Activated gamma-delta T cell (primary cell): ENCODE results near the gene MEST.
"Not testable (repeated sequence)": the region's sequence is repeated elsewhere in the genome, so short reads cannot be mapped to it uniquely, and the experiment has no call there.

ENCODE experiments used
- DNase-seq: peaks from one replicate; lab custom pipeline; 2025; lab: John Stamatoyannopoulos, UW
- total RNA-seq, 2 donors: gene quantifications; one replicate each; lab custom pipeline; 2026; lab: John Stamatoyannopoulos, UW

The MEST gene, protein sequence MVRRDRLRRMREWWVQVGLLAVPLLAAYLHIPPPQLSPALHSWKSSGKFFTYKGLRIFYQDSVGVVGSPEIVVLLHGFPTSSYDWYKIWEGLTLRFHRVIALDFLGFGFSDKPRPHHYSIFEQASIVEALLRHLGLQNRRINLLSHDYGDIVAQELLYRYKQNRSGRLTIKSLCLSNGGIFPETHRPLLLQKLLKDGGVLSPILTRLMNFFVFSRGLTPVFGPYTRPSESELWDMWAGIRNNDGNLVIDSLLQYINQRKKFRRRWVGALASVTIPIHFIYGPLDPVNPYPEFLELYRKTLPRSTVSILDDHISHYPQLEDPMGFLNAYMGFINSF
- 2.4 to 9.4 reads per million in 2 donors for total RNA-seq

DNA sequence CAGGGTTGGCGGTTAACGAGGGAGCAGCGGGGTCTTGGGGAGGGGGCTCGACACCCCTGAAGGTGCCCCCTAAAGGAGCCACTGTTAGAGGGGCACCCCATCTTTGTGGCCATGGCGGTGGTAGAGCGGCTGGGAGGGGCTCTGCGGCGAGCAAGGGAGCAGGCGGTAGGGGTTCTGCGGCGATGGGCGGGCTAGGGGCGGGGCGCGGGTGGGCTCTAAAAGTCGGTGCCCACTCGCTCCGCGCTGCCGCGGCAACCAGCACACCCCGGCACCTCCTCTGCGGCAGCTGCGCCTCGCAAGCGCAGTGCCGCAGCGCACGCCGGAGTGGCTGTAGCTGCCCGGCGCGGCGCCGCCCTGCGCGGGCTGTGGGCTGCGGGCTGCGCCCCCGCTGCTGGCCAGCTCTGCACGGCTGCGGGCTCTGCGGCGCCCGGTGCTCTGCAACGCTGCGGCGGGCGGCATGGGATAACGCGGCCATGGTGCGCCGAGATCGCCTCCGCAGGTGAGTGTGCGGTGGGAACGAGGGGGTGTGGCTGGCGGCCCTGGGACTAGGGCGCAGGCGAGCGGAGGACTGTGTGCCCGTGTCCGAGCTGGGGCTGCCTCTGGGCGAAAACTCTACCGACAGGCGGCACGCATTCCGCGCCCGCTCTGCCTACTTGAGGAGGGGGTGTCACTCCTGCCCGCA, at the start of gene MEST:
Gene MEST, plus strand, starts transcription at position 245 of the 682 bp plus-strand sequence. Its CDS starts 229 bp downstream, at position 474.
- peak; percentile 19 for DNase-seq

DNA sequence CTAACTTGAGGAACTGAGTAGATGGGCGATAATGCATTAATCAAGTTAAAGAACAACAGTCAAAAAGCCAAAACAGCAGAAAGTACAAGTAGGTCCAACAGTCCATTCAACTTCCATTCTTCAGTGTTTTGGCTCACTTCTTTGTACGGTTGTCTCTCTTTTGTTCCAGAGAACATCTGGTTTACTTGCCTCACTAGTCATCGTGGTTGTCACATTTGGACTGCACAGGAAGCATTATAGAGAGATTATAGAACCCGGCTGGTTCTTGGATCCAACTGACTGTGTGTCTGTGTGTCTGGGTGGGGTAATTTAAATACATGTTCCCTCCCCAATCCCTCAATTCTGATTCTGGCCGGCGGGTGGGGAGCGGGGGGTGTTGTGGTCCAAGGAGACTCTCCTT, 49.3 kb upstream of the MEST start:
- DNase-seq = no peak

DNA sequence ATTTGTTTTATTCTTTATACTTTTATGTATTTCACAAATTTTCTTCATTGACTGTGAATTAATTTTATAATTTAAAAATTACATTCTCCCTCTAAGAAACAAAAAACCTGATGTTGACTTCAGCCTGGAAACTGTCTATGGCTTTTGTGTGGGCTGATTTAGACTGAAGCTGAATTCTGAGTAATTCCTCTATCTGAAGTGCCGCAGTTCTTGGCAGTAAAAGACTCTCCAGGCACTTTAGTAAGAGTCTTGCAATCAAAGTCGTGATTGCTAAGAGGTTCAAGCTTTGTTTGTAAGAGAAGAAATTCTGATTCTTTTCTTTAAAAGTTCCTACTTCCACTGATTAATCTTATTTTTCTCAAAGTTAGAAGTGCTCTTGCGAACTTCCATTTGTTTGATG, 47.7 kb upstream of the MEST start:
- DNase-seq = no peak

DNA sequence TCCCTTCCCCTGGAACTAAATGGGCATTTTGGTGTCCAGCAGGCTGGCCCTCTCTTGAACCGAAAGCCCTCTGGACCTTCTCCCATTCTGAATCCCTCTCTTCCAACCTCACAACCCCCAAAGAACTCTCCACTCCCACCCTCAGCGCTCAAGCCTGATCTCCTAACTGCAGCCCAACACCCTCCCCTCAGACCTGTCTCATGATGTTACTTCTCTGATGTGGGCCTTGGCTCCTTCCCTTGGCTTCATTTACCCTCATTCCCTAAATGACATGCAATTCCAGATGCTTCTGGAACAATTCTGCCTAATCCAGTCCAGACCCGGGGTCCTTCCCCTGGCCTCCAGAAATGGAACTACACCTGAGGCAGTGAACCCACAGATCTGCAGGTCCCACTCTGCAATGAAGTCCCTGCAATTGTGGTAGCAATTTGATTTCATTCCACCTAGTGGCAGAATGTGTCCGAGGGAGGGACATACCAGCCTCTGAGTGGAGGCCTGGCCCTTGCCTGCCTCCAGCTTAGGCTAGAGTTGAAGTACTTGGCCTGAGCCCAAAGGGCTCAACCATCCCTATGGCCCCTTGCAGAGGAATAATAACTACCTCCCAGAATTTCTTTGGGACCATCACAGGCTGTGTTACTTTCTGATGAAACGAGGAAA, 47.0 kb upstream of the MEST start:
- DNase-seq = no peak

DNA sequence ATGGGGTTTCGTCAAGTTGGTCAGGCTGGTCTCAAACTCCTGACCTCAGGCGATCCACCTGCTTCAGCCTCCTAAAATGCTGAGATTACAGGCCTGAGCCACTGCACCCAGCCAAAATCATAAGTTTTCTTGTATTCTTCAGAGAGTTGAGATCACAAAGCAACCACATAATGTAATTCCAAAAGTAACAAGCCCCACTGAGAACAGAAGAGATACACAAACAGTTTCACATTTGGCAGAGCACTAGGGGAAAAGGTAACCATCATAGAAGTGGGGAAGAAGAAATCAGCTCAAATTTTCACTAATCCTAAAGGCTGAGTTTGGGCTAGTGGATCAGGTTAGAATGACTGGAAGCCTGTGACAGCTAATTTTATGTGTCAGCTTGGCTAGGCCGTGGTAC, 45.6 kb upstream of the MEST start:
- DNase-seq = no peak

DNA sequence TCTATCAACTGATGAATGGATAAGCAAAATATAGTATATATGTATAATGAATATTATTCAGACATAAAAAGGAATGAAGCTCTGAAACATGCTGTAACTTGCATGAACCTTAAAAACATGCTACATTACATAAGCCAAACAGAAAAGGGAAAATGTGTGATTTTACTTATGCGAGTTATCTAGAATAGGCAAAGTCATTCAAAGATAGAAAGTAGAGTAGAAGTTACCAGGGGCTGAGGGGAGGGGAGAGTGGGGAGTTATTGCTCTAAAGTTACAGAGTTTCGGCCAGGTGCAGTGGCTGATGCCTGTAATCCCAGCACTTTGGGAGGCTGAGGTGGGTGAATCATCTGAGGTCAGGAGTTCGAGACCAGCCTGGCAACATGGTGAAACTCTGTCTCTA, 40.5 kb upstream of the MEST start:
- not testable (repeated sequence) for DNase-seq

DNA sequence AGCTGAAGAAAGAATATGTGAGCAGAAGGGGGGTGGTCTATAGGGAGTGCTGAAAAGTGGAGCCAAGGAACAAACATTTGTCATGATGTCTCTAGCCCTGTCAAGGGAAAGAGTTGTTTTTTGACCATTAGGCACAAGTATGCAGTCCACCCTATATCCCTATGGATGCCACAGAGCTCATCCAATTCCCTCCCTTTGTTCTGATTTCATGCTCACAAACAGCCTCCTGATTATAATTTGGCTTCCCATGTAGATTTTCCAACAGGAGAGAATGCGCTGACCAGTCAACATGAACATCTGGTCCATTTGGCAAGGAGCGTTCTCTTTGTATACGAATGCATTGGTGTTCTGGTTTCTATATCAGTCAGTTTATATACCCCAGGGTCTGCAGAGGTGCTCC, 38.9 kb upstream of the MEST start:
- DNase-seq = no peak

DNA sequence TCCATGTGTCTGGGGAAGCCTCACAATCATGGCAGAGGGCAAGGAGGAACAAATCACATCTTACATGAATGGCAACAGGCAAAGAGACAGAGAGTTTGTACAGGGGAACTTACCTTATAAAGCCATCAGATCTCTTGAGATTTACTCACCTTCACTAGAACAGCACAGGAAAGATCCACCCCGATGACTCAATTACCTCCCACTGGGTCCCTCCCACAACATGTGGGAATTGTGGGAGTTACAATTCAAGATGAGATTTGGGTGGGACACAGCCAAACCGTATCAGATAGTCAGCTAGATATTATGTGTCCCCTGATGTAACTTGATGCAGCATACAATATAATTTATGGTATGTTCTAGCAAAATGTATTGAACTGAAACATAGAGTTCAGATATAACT, 36.9 kb upstream of the MEST start:
- DNase-seq = no peak

DNA sequence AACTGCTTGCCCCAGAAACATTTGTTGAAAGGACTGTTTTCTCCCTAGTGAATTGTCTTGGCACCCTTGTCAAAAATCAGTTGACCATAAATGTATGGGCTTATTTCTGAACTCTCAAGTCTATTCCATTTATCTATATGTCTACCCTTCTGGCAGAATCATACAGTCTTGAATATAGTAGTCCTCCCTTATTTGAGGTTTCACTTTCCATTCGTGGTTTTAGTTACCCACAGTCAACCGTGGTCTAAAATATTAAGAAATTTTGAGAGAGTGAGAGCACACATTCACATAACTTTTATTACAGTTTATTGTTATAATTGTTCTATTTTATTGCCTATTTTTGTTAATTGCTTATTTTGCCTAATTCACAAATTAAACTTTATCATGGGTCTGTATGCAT, 33.6 kb upstream of the MEST start:
- DNase-seq = no peak

DNA sequence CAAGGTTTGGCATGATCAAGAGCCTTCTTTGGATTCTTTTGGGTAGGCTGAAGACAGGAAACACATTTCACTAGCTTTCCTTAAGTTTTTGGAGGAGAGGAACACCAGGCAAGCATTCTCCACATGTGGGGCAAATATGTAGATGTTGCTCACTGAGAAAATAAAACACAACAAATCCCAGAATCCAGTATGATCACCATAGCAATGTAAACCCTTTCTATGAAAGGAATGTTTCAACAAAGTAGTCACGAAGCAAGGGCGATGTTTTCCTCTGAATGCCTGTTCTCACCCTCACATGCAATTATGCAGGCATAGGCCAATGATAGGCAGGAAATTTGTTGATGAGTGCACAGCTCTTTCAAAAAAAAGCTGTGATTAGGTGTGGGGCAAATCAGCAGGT, 30.6 kb upstream of the MEST start:
- DNase-seq = no peak

DNA sequence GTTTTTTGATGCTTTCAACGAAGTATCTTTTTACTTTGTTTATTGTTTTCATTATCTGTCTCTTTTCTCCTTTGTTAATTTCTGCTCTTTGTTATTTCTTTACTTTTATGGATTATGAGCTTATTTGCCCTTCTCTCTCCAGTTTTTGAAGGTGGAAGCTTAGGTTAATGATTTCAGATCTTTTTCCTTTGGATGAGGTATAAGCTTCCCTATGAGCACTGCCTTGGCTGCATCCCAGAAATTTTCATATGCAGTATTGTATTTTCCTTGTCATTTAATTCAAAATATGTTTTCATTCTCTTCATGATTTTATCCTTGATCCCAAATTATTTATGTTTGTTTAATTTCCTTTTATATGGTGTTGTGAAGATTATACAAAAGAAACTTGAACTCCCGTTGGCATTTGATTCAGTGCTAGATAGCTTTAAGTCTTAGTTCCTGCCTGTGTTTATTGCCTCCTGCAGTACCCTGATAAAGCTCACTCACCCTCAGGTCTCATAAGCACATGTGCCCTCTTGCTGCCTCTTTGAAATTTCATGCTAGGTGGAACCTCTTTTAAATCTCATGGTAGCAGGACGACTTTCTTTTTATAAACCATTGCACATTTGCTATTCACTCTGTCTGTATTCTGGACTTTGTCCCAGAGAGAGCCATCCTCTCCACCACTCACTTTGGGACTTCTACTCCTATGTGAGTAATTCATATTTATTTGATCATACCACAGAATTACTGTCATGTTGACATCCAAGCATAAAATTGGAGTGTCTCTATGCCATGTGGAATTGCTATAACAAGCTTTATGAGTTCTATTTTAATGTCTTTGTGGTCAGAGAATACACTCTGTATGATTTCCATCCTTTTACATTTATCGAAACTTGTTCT, 28.1 kb upstream of the MEST start:
- DNase-seq = no peak

DNA sequence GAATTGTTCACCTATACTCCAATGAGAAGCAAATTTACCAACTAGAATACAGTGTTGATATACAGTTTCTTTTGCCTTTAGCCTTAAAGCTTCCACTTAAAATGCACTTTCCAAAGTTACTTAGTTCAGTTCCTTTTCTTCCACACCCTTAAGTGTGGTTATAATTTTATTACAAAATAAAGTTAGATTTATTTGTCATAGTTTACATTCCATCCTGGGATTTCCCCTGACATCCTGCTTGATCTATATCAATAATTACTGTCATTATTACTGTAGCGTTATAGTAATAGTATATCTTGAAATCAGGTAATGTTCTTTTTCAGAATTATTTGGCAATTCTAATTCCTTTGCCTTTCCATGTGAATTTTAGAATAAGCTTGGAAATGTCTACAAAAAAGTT, 23.3 kb upstream of the MEST start:
- DNase-seq = no peak

DNA sequence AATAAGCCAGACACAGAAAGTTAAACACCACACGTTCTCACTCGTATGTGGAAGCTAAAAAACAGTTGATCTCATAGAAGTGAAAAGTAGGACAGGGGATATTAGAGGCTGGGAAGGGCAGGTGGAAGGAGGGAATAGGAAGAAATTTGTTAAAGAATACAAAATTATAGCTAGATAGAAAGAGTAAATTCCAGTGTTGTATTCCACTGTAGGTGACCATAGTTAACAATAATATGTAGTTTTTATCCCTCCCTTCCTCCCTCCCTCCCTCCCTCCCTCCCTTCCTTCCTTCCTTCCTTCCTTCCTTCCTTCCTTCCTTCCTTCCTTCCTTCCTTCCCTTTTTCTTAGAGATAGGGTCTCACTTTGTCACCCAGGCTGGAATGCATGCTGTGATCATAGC, 19.9 kb upstream of the MEST start:
- no peak for DNase-seq

DNA sequence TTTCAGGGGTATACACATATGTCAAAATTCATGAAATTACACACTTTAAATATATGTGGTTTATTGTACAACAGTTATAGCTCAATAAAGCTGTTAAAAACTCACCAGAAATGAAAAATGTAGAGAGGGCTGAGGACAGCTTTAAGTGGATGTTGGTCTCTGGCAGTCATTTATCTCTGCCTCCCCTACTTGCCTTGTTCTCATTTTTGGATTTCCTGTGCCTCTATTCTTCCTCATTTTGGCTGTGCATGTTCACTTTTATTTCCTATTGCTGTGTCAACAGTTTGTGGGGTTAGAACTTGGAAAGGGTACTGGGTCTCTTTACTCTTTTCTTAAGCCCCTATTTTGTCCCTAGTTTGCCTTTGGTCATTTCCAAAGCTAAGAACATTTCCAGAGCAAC, 18.6 kb upstream of the MEST start:
- DNase-seq = no peak

DNA sequence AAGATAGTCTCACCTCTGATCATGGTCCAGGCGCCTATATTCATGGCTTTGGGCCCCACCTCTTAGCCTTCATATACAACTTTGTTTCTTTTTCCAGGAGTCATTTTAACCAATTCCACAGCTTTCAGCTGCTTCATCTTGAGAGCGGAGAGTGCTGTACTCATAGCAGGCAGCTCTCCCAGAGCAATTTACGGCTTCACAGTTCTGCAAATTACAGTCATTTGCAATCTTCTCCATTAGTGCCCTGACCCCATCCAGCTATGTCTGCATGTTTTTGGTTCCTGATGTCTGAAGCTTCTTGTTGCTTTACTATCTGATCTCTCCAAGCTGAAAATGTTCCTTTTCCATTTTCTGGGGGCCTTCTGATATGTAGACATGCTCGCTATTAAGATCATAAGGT, 18.0 kb upstream of the MEST start:
- no peak for DNase-seq

DNA sequence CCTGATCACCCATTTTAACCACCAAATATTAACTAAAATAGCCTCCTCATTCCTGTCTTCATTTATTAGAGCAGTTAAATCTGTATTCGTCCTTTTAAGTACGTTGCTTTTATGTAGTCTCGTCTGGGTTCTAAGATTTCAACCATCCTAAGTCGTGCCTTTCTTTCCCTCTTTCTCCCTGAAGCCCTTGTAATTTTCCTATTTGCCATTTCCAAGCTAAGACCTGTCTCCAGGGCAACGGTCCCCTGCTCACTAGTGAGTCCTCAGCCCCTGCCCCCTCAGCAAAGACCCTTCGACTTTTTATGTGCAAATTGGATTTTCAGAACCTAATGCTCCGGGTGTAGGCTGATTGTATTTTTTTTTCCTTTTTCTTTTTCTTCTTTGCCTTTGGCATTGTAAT, 16.1 kb upstream of the MEST start:
- DNase-seq = no peak

DNA sequence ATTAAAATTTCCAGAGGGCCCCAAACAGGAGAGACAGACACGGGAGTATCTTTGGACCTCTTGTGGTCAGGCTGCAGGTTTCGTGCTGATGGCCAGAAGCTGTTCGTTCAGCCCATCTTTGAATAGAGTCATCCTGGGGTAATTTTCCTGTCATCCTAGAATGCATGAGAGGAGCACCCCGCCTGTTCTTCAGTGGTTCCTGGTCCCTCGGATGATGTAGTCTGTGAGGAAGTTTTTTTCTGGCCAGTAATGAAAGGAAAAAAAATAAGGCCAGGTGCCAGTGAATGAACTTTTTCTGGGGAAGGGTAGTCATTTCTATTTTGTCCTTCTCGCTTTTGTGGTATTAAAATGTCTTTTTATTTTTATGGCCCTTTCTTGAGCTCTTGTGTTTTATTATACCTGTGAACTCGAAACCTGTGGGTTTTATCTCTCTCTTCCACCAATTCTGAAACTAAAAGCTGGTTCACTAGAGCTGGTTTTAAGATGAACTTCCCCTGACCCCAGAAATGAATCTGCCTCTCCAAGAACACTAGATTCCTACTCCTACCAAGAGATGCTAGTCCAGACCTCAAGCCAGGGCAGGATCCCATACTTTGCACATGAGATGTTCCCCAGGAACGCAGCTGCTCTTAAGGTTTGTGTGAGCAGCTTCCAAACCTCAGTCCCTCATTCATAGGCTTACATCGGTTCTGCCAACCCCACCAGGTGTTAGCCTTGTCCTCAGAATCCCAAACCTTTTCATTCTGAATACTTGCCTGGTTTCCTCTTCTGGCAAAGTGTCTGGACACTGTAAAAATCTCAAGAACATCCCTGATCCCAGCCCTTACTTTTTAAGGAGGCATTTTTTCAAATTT, 15.4 kb upstream of the MEST start:
- no peak for DNase-seq

DNA sequence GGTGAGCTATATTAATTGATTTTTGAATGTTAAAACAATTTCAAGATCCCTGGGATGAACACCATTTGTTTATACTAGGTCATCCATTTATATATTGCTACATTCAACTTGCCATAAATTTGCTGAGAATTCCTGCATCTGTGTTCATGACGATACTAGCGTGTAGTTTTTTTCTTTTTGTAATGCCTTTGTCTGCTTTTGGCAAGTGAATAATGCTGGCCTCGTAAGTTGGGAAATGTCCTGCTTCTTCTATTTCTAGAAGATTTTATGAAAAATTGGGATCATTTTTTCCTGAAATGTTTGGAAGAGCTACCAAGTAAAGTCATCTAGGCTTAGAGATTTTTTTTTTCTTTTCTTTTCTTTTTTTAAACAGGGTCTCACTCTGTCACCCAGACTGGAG, 12.9 kb upstream of the MEST start:
- no peak for DNase-seq

DNA sequence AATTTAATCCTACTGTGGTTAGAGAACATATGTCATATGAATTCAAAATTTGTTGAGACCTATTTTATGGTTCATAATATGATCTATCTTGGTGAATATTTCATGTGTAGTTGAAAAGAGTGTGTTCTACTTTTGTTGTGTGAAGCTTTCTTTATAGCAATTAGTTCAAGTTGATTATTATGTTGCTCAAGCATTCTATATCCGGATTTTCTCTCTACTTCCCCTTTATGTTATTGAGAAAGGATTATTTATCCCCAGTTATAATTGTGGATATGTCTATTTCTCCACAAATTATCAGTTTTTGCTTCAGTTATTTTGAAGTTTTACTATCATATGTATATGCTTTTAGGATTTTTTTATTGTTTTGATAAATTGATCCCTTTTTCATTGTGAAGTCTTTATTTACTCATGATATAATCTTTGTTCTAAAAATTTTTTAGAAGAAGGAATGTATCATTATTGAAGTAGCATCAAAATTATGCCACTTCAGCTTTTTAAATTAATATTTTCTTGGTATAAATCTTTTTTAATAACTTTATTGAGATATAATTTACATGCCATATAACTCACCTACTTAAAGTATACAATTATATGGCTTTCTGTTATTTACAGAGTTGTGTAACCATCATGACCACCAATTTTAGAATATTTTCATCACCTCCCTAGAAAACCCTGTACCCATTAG, 12.0 kb upstream of the MEST start:
- DNase-seq = no peak

DNA sequence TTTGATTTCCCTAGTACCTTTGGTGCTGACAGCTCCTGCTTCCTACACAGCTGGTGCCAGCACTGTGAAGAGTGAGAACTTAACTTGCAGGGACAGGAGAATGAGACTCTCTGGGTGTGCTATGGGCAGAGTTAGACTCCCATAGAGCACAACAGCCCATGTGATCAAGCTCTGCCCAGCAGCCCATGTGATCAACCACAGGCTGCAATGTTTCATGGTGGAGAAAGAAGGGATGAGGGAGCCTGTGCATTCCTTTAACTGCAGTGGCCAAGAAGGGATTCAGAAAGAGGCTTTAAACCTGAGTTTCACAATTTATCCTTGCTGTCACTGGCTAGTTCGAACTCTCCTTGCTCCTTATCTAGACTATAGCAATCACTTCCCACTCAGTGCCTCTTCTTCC, 10.0 kb upstream of the MEST start:
- no peak for DNase-seq

DNA sequence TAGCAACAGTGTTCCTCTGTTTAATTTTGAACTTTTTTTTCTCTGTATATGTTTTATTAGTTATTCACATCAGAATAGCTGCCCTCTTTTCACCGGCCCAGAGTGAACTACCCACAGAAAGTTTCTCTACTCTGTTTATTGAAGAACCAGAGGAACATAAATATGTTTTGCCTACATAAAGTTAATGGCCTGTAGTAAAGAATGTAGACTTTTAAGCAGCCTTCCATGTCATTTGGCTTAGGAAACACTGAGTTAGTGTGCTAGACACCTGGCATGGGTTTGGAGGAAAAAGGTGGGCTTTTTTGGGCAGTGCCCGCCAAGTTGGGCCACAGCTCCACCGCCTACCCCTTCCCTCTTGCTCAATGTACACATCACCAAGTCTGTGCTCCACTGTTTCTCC, 8.9 kb upstream of the MEST start:
- DNase-seq = no peak
